GM21619 (cell line): ENCODE results near the gene SNAPIN.
A peak's percentile ranks its signal among the peaks of the same experiment; 100 is the strongest.
"Not testable (repeated sequence)": the region's sequence is repeated elsewhere in the genome, so short reads cannot be mapped to it uniquely, and the experiment has no call there.

Experiments
- ATAC-seq: cut with Tn5 transposase; IDR thresholded peaks from one replicate; pipeline ENCODE4 v1.9.1; 2021; ENCODE audit not compliant: unreplicated experiment

The SNAPIN gene

DNA sequence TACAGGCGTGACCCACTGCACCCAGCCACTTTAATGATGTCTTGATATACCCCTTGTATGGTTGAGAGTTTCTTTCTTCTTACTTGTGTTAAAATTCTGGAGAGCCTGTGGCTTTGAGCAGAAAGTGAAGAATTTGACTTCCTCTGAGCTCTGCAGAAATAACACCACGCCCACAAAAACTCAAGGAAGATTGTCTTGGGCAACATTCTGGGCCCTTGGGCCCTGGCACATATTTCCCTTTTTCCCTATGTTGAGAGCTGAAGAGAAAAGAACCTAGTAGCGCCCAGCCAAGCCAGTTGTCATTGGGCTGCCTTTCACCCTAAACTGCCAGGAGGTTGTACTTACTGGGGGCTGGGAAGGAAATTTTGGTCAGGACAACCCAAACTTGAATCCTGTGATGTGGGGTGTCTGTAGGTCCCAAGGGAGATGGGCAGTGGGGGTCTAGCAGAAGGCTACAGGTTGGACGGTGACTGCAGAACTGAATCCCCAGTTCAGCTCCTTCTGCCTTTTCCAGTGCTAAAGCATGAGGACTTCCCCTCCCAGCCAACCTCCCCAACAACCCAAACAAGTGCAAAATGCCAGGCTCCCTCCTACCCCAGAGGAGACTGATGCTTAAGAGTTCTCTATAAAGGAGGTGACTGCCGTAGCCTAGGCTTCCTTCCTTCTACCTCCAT lies 11.7 kb upstream of the SNAPIN start:
- no peak for ATAC-seq

DNA sequence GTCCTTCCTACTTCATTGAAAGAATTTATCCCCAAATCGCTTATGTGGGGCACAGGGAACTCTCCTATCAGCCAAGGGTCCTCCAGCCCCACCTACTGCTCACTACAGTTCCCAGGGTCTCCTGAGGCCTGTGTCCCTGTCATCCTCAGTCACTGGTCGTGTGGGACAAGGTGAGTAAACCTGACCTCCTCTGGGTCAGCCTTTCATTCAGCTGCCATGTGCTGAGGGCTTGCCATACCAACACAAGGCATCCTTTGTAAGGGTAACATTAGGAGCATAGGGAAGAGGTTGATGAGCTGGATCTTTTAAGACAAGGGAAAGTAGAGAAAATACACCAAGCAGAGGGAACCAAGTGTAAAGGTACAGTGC lies 11.2 kb upstream of the SNAPIN start:
- ATAC-seq: no peak

GRCh38 chr1:153648000-153648643 lies 10.4 kb upstream of the SNAPIN start:
- ATAC-seq: no peak

DNA sequence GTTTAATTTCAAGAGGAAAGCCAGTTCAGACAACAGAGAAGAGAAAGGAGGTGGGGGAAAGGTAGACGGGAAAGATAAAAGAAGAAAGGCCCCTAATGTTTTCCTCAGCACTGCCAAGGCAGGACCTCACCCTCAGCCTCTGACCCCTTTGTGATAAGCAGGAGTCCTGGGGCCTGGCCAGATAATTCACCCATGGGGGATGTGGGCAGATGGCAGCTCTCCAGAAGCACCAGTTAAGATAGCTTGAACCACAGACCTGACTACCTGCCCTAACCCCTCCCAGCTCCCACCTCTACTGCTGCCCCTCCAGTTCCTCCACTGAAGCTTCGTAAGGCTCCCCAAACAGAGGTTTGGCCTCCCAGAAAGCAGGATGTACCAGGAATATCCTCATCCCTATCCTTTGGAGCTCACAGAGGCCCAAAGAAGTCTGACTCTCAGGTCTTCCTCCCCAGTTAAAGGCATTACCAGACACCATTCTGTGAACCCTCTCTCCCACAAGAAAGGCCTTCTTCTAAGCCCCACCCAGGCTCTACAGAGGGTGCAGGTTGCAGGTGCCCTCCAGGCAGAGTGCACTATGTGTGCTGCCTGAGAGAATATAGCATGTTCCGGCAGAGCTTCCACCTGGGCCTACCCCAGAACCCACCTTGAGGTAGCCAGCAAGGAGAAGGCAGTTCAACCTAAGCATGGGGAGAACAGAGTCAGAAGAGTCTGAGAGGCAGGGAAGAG lies 9.2 kb upstream of the SNAPIN start:
- no peak for ATAC-seq

GRCh38 chr1:153649863-153650235 lies 8.7 kb upstream of the SNAPIN start:
- ATAC-seq: no peak

DNA sequence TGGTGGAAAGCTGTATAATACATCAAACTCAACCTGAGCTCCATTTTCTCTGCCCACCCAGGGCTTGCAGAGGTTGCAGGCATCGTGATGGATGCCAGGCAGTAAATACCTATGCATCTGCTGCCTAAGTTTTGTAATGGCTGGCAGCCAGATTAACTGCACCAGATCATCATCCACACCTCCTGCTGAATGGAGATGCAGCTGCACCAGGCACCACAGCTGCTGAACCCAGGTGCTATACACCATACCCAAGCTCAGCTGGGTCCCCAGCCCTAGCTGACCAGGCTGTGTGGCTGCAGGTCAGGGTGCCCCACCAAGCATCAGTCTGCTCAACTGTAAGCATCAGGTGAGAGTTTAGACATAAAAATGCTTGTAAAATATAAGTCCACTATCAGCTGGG lies 6.7 kb upstream of the SNAPIN start:
- no peak for ATAC-seq

- no peak for ATAC-seq
Measured at GRCh38 chr1:153652805-153653500, 5.5 kb upstream of the SNAPIN start.

DNA sequence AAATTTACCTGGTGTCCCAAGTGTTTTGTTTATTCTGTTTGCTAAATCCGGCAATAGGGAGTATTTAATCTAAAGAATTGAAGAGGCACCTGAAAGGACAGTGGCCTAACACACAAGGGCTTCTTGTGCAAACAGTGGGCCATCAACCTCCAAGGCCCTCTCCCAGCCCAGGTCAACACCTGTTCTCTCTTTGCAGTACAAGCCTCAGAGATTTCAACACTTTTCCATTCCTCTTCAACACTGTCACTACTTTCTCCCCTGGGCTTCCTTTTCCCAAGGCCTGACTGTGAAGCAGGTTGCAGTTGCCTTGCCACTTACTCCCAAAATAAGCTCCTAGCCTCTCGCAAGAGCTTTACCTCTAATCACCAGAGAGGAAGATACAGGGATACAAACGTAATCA lies 3.2 kb upstream of the SNAPIN start:
- no peak for ATAC-seq

DNA sequence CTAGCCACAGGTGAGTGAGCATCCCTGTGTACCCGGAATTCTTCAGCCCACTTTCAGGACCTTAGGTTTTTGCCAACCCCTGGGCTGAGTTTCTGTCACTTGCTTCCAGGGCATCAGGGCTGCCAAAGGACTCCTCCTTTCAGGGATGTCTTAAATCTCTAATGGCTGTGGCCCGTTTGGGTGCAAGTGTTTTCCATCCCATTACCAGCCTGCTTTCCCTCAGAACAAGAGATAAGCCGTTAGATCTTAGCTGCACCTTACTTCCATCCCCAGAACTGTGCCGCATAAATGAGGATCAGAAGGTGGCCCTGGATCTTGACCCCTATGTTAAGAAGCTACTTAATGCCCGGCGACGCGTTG lies 652 bp downstream of the SNAPIN start:
- ATAC-seq: no peak

GRCh38 chr1:153659656-153660055 lies 1.2 kb downstream of the SNAPIN start:
- ATAC-seq: no peak

- ATAC-seq: no peak
Measured at GRCh38 chr1:153661111-153661708, 2.7 kb downstream of the SNAPIN start.

- ATAC-seq: no peak
Measured at GRCh38 chr1:153662269-153662668, 3.8 kb downstream of the SNAPIN start.

DNA sequence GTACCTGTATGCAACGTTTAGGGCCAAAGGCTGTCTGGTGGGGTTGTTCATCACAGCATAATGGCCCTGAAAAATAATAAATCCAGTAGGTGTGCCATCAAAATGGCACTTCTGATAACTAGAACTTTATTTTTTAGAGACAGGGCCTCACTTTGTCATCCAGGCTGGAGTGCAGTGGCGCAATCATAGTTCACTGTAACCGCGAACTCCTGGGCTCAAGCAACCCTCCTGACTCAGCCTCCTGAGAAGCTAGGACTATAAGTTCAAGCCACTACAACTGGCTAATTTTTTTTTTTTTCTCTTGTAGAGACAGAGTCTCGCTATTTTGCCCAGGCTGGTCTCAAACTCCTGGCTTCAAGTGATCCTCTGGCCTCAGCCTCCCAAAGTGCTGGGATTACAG lies 4.7 kb downstream of the SNAPIN start:
- ATAC-seq: no peak

GRCh38 chr1:153667439-153667838 lies 8.9 kb downstream of the SNAPIN start:
- no peak for ATAC-seq

GRCh38 chr1:153668672-153669071 lies 10.2 kb downstream of the SNAPIN start:
- ATAC-seq: not testable (repeated sequence)

GRCh38 chr1:153669606-153670005 lies 11.1 kb downstream of the SNAPIN start:
- ATAC-seq: no peak

DNA sequence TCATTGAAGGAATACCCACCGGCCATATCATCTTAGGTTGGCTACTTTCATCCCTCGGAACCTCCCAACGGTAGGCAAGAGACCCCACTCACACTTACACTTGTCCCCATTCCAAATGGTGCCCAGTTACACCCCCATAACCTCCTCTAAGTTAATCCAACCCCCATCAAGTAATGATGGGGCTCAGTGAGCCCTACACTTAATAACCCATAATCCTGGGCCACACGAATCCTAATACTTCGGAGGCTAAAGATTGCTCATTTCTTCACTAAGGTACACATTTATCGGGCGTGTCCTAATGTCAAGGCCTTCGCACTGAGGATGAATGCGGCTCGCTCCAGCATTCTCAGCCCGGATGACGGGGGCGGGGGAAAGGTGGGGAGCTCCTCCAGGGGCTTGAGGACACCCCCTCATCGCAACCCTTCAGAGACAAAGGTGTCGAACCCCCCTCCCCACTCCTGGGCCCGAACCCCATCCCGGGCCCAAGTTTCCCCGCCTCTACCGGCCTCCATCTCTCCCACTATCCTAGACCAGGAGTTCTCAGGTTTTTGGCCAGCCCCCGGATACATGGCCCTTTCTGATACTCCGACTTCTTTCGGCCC lies 11.9 kb downstream of the SNAPIN start:
- ATAC-seq: no peak

GRCh38 chr1:153670859-153671627 lies 12.5 kb downstream of the SNAPIN start, which contains the start of gene ILF2:
Gene ILF2, minus strand, starts transcription at chr1:153670993. Its CDS starts 71 bp downstream, at chr1:153670922.
- ATAC-seq: peak; percentile 94

DNA sequence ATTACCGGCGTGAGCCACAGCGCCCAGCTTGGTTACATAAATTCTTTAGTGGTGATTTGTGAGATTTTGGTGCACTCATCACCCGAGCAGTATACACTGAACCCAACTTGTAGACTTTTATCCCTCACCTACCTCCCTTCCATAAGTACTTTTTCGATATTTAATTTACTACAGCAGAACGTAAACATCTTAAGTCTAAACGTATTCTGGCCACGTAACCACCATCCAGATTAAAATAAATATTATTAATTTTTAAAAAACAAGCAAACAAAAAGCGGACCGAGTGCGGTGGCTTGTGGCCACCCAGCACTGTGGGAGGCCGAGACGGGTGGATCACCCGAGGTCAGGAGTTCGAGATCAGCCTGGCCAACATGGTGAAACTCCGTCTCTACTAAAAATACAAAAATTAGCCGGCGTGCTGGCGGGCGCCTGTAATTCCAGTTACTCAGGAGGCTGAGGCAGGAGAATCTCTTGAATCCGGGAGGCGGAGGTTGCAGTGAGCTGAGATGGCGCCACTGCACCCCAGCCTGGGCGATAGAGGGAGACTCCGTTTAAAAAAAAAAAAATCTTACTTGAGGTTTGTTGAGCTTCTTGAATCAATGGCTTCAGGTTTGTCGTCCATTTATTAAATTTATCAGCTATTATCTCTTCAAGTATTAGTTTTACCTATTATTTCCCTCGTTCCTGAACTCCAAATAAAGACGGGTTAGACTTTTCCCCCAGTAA lies 13.3 kb downstream of the SNAPIN start:
- peak; percentile 11 for ATAC-seq
